Kidney (tissue), 14 donors: ENCODE data around the gene AQP12A. TPM values are rescaled to one million over a fixed set of nuclear protein-coding genes. Genes with fewer than 3 reads are reported as not detected.

Experiments used
- DNase-seq, 5 donors: peaks; one replicate each; pipeline ENCODE4 v3.0.0-alpha.2; 2013 to 2020
- FAIRE-seq: peaks from 2 replicates; lab custom pipeline; 2012; peaks lifted over from hg19 to GRCh38; lab: Jason Lieb, UNC
- H3K27ac ChIP-seq, 2 donors: one replicate each; pipeline ENCODE4 v1.7.0; 2013; ENCODE audit warnings: low read depth in 2 of 2, low read length in 2 of 2, inconsistent platforms in 1 of 2
- H3K27me3 ChIP-seq: one replicate; pipeline ENCODE4 v1.7.1; 2013; ENCODE audit warnings: low read length, inconsistent platforms; ENCODE audit not compliant: control insufficient read depth, insufficient read depth
- H3K36me3 ChIP-seq, 3 donors: one replicate each; pipeline versions ENCODE4 v1.7.0 to v1.7.1; 2013; ENCODE audit warnings: low read length in 3 of 3, control low read depth in 1 of 3, inconsistent platforms in 1 of 3; ENCODE audit not compliant: insufficient read depth in 3 of 3, control insufficient read depth in 2 of 3
- H3K4me1 ChIP-seq, 3 donors: one replicate each; pipeline versions ENCODE4 v1.7.0 to v1.7.1; 2013; ENCODE audit warnings: low read length in 3 of 3, inconsistent platforms in 1 of 3, low read depth in 1 of 3; ENCODE audit not compliant: control insufficient read depth in 2 of 3, insufficient read depth in 2 of 3
- H3K4me3 ChIP-seq, 3 donors: one replicate each; pipeline versions ENCODE4 v1.7.0 to v1.8.1; 2013; ENCODE audit warnings: low read length in 3 of 3, control low read depth in 1 of 3, inconsistent platforms in 1 of 3
- H3K9ac ChIP-seq, 3 donors: one replicate each; pipeline versions ENCODE4 v1.7.0 to v1.7.1; 2013; ENCODE audit warnings: low read length in 3 of 3, control low read depth in 1 of 3, inconsistent platforms in 1 of 3
- H3K9me3 ChIP-seq, 3 donors: one replicate each; pipeline versions ENCODE4 v1.7.0 to v1.7.1; 2013; ENCODE audit warnings: low read length in 3 of 3, control low read depth in 1 of 3, inconsistent platforms in 1 of 3; ENCODE audit not compliant: control insufficient read depth in 2 of 3, insufficient read depth in 1 of 3
- CTCF ChIP-seq: IDR thresholded peaks from 3 replicates; pipeline ENCODE4 v1.5.1; 2012; ENCODE audit warnings: mild to moderate bottlenecking, moderate library complexity, borderline replicate concordance; ENCODE audit not compliant: insufficient read depth; ENCODE audit errors: extremely low read depth
- intact Hi-C: fragments of 100-400 bp; cut with DNase I; formaldehyde crosslinking; loops from one replicate; pipeline ENCODE4 v1.11.1; 2022
- polyA plus RNA-seq: library from polyadenylated mRNA; stranded (reverse); fragments of 350-450 nt; fragmentation: Illumina TruSeq; extraction: RNeasy Lipid Tissue Mini Kit (QIAGEN cat#74804); gene quantifications from one replicate; pipeline ENCODE4 v1.2.3, GENCODE V29; 2014; ENCODE audit warnings: low read depth, low replicate concordance; ENCODE audit not compliant: insufficient read depth
- total RNA-seq: library from RNA; stranded (reverse); fragmentation: NEBNext Ultra II Directional; extraction: Animal tissue kit (Norgen Biotek cat#: 25700); gene quantifications from one replicate; pipeline ENCODE4 v1.2.1, GENCODE V29; 2021
- donor health status: control.
- donor health status: control.
- donor health status: control.
- donor health status: control.
- donor health status: control.
- donor health status: DM: yes; HTN: yes; CAD: no.
- donor health status: Normal renal cell carcinoma (clear cell type).

The AQP12A gene
- total and polyA plus RNA-seq, 2 donors from 2014 or later, result not detected

- H3K9ac ChIP-seq, result no peak overlapping the region
- peak in 4 of 5 donors; percentile 58 to 67 (median 62) for DNase-seq
- no peaks in the 10 kb centered on the region for H3K4me1 ChIP-seq
- no peak for TF ChIP-seq CTCF
- no peaks in the 10 kb centered on the region for H3K27me3 ChIP-seq
- intact Hi-C loops, result no loop called here
- no peaks in the 10 kb centered on the region for H3K36me3 ChIP-seq
- H3K9me3 ChIP-seq, result no peaks in the 10 kb centered on the region
- H3K27ac ChIP-seq, result no peak overlapping the region
- H3K4me3 ChIP-seq, result no peak overlapping the region
- no peak for FAIRE-seq
These were observed 39.0 kb downstream of the AQP12A start for GRCh38 chr2:240730501-240731177.

- Histone ChIP-seq H3K4me3 (no peak overlapping the region), H3K9ac (no peak overlapping the region), H3K27ac (no peak overlapping the region), H3K9me3 (no peaks in the 10 kb centered on the region), H3K36me3 (no peaks in the 10 kb centered on the region), H3K4me1 (no peaks in the 10 kb centered on the region), H3K27me3 (no peaks in the 10 kb centered on the region)
- FAIRE-seq, result no peak
- TF ChIP-seq CTCF, result no peak
- peak in 3 of 5 donors; percentile 25 to 56 (median 26) for DNase-seq
- intact Hi-C loops, result no loop called here
These were observed 39.5 kb downstream of the AQP12A start for GRCh38 chr2:240731178-240731545.

GRCh38 chr2:240732184-240732583 lies 40.5 kb downstream of the AQP12A start:
- Histone ChIP-seq H3K9me3 (no peaks in the 10 kb centered on the region), H3K4me1 (no peaks in the 10 kb centered on the region), H3K4me3 (no peak overlapping the region), H3K27ac (no peak overlapping the region), H3K27me3 (no peaks in the 10 kb centered on the region), H3K36me3 (no peaks in the 10 kb centered on the region), H3K9ac (no peak overlapping the region)
- FAIRE-seq (no peak), DNase-seq (no peak)
- TF ChIP-seq CTCF, result no peak
- intact Hi-C loops, result no loop called here
